IPS DF 6.9 (cell line): Measurements from ENCODE around the gene CYP3A4.
"Not testable (repeated sequence)": the region's sequence is repeated elsewhere in the genome, so short reads cannot be mapped to it uniquely, and the experiment has no call there.

Experiments used
- DNase-seq: peaks from one replicate; pipeline ENCODE4 v3.0.0-alpha.2; 2013; ENCODE audit warnings: low read depth, low spot score
- H3K27ac ChIP-seq: one replicate; pipeline ENCODE4 v1.5.1; 2013; ENCODE audit warnings: low read length, control low read depth
- H3K27me3 ChIP-seq: 2 replicates; pipeline ENCODE4 v1.6.1; 2013; ENCODE audit warnings: mild to moderate bottlenecking, low read length; ENCODE audit not compliant: control insufficient read depth, insufficient read depth
- H3K36me3 ChIP-seq: 2 replicates; pipeline ENCODE4 v1.6.1; 2013; ENCODE audit warnings: low read length; ENCODE audit not compliant: control insufficient read depth, insufficient read depth
- H3K4me1 ChIP-seq: 2 replicates; pipeline ENCODE4 v1.6.1; 2013; ENCODE audit warnings: low read length; ENCODE audit not compliant: control insufficient read depth, insufficient read depth
- H3K4me3 ChIP-seq: 2 replicates; pipeline ENCODE4 v1.5.1; 2013; ENCODE audit warnings: mild to moderate bottlenecking, low read length
- H3K9me3 ChIP-seq: 2 replicates; pipeline ENCODE4 v1.6.1; 2013; ENCODE audit warnings: low read length, inconsistent platforms; ENCODE audit not compliant: control insufficient read depth, insufficient read depth
- WGBS: extraction: QIAGEN DNeasy Blood & Tissue Kit; methylation state at CpG from one replicate; pipeline ENCODE4 v1.1.7; 2013; ENCODE audit warnings: mixed read lengths, missing lambda C conversion rate; ENCODE audit not compliant: insufficient read length, insufficient coverage; 5-methylcytosine and 5-hydroxymethylcytosine counted together

Gene CYP3A4

DNA sequence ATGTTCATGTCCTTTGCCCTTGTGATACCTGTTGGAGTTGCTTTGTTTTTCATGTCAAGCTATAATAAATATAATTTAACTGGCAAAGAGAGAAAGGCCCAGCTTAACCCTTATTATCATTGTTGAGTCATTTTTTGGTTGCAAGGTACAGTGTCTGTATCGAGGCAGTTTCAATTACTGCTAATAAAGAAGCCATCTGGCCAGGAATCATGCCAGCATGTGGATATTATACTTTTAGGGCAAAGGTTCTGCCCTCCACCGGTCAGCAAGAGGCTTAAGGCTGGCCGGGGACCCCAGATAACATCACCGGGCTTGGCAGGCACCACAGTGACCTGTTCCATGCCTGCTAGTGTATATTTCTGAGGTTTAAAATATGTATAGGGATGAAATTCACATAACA is 9.0 kb upstream of the CYP3A4 start:
- no peak for DNase-seq
- whole genome bisulfite sequencing: no CpG with 5 or more reads among the region's 4 CpGs
- no peaks in the 10 kb centered on the region for H3K36me3 ChIP-seq

GRCh38 chr7:99791667-99792369 is 7.8 kb upstream of the CYP3A4 start:
- no peak for DNase-seq
- Histone ChIP-seq H3K27ac (no peak overlapping the region), H3K4me1 (no peaks in the 10 kb centered on the region), H3K9me3 (no peaks in the 10 kb centered on the region; the same call in 1 of the 2 replicates), H3K27me3 (no peaks in the 10 kb centered on the region), H3K36me3 (no peaks in the 10 kb centered on the region), H3K4me3 (no peak overlapping the region)
- no CpG with 5 or more reads among the region's 5 CpGs for WGBS

More for the DNA sequence above, 9.0 kb upstream of the CYP3A4 start:
- H3K27ac ChIP-seq: no peak overlapping the region
- no peaks in the 10 kb centered on the region for H3K4me1 ChIP-seq
- no peaks in the 10 kb centered on the region; the same call in 1 of the 2 replicates for H3K9me3 ChIP-seq
- no peaks in the 10 kb centered on the region for H3K27me3 ChIP-seq
- no peak overlapping the region for H3K4me3 ChIP-seq

DNA sequence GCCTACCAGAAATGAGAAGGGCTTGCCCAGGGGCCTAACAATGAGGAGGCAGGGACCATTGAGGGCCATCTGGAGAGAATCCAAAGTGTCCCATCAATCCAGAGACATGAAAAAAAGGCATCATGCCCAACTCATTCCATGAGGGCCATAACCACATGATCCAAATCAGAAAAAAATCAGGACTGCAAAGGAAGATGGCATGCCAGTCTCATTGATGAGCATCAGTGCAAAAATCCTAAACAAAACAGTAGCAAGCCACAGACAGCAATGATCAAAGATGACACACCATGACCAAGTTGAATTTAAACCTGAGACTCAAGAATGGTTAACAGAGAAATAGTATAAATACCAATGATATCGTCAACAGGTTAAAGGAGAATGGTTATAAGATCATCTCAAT is 7.0 kb upstream of the CYP3A4 start:
- no CpG with 5 or more reads among the region's 1 CpG for WGBS
- no peaks in the 10 kb centered on the region; the same call in 1 of the 2 replicates for H3K9me3 ChIP-seq
- H3K4me1 ChIP-seq: no peaks in the 10 kb centered on the region
- H3K4me3 ChIP-seq: no peak overlapping the region
- H3K36me3 ChIP-seq: no peaks in the 10 kb centered on the region
- DNase-seq: no peak
- H3K27ac ChIP-seq: no peak overlapping the region
- no peaks in the 10 kb centered on the region for H3K27me3 ChIP-seq

GRCh38 chr7:99790407-99790806 is 6.4 kb upstream of the CYP3A4 start:
- no peak for DNase-seq
- H3K4me1 ChIP-seq: no peaks in the 10 kb centered on the region
- no peak overlapping the region for H3K4me3 ChIP-seq
- no peaks in the 10 kb centered on the region; the same call in 1 of the 2 replicates for H3K9me3 ChIP-seq
- H3K36me3 ChIP-seq: no peaks in the 10 kb centered on the region
- no peaks in the 10 kb centered on the region for H3K27me3 ChIP-seq
- no peak overlapping the region for H3K27ac ChIP-seq
- WGBS: no CpG with 5 or more reads among the region's 3 CpGs

DNA sequence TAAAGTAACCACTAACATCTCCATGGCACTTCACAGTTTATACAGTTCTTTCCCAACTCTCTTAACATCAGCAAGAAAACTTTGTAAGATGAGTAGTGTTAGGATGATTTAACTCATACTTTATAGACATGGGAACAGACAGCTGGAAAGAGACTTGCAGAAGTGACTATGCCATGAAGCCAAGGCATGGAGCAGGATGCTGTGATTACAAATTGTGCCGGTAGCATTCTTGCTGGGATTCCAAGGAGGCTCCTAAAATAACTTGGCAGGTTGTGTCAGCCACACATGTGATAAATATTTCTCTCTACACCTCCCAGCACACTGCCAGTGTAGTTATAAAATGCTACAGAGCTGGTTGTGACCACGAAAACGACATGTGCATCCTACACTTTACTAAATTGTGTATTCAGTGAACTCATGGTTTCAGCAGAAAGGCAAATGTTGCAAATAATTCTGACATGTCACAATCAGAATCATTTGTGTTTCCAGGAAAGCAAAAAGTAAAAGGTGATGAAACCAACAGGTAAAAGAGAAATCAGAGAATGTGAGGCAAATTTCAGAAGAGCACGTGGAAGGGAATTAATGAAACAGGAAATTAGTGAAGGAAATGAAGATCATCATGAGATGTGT is 5.6 kb upstream of the CYP3A4 start:
- no peak for DNase-seq
- WGBS: no CpG with 5 or more reads among the region's 4 CpGs
- H3K36me3 ChIP-seq: no peaks in the 10 kb centered on the region
- H3K4me3 ChIP-seq: no peak overlapping the region
- H3K4me1 ChIP-seq: no peaks in the 10 kb centered on the region
- H3K27me3 ChIP-seq: no peaks in the 10 kb centered on the region
- no peaks in the 10 kb centered on the region; the same call in 1 of the 2 replicates for H3K9me3 ChIP-seq
- H3K27ac ChIP-seq: no peak overlapping the region

- H3K4me3 ChIP-seq: no peak overlapping the region
- H3K9me3 ChIP-seq: no peaks in the 10 kb centered on the region; the same call in 1 of the 2 replicates
- no peak for DNase-seq
- no peaks in the 10 kb centered on the region for H3K27me3 ChIP-seq
- no peaks in the 10 kb centered on the region for H3K36me3 ChIP-seq
- H3K4me1 ChIP-seq: no peaks in the 10 kb centered on the region
- H3K27ac ChIP-seq: no peak overlapping the region
- no CpG with 5 or more reads among the region's 2 CpGs for WGBS
These were observed 4.6 kb upstream of the CYP3A4 start for GRCh38 chr7:99788554-99788953.

GRCh38 chr7:99786726-99787335 is 2.8 kb upstream of the CYP3A4 start:
- no peak for DNase-seq
- no peaks in the 10 kb centered on the region for H3K9me3 ChIP-seq
- WGBS: no CpG with 5 or more reads among the region's 3 CpGs
- H3K27ac ChIP-seq: no peak overlapping the region
- H3K36me3 ChIP-seq: no peaks in the 10 kb centered on the region
- no peaks in the 10 kb centered on the region for H3K27me3 ChIP-seq
- H3K4me3 ChIP-seq: no peak overlapping the region
- H3K4me1 ChIP-seq: no peaks in the 10 kb centered on the region

DNA sequence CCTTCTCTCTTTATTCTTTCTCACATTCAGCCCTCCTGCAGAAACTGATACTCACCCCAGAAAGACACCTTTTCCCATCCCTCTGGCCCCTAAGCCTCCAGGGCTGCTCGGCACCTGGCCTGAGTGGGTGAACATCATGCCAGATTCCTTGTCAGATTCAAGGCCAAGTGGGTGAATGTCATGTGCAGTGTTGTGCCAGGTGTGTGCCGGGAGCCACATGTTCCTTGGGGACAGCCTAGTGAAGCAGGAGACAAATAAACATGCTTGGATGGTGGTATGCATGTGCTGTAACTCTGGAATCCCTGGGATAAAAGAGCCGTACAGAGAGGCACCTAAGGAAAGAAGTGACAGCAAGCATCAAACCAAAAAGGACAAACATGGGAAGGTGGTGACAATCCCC is 1.7 kb upstream of the CYP3A4 start:
- H3K4me3 ChIP-seq, H3K27ac ChIP-seq, H3K9me3 ChIP-seq, DNase-seq, H3K4me1 ChIP-seq, H3K36me3 ChIP-seq, H3K27me3 ChIP-seq: not testable (repeated sequence)
- WGBS: no CpG with 5 or more reads among the region's 3 CpGs

- H3K9me3 ChIP-seq: no peaks in the 10 kb centered on the region
- no peak overlapping the region for H3K27ac ChIP-seq
- no peak for DNase-seq
- H3K4me3 ChIP-seq: no peak overlapping the region; the same call in 1 of the 2 replicates
- no CpG with 5 or more reads among the region's 5 CpGs for WGBS
- H3K27me3 ChIP-seq: no peaks in the 10 kb centered on the region
- no peaks in the 10 kb centered on the region for H3K4me1 ChIP-seq
- H3K36me3 ChIP-seq: no peaks in the 10 kb centered on the region
These were observed 1.7 kb downstream of the CYP3A4 start for GRCh38 chr7:99782012-99782953.

- WGBS: no CpG with 5 or more reads among the region's 1 CpG
- H3K27me3 ChIP-seq: no peaks in the 10 kb centered on the region
- H3K4me1 ChIP-seq: no peaks in the 10 kb centered on the region
- DNase-seq: no peak
- H3K36me3 ChIP-seq: no peaks in the 10 kb centered on the region
- no peak overlapping the region for H3K27ac ChIP-seq
- no peaks in the 10 kb centered on the region for H3K9me3 ChIP-seq
- H3K4me3 ChIP-seq: no peak overlapping the region
These were observed 3.4 kb downstream of the CYP3A4 start for GRCh38 chr7:99780588-99780987.
